ENCODE data around the gene COG5. TPM values are rescaled to one million over a fixed set of nuclear protein-coding genes. Genes with fewer than 3 reads are reported as not detected.

The COG5 gene
- total and polyA plus RNA-seq, 2 of the 8 experiments (the other 6 are each of a cell fraction or from before 2014, with no cell fraction given): 10.5 to 28.1 TPM

GRCh38 chr7:107396081-107396480 lies 167.6 kb downstream of the COG5 start:
- POLR2A ChIA-PET (ENCODE audit: partially characterized antibody): no interaction called here
- TF ChIP-seq NANOG (IDR thresholded peaks at IDR 0.05; ENCODE audit: insufficient read depth, low read depth, low read length, poor library complexity, severe bottlenecking) (no peak), TAF7 (optimal IDR thresholded peaks at IDR 0.05; ENCODE audit: borderline replicate concordance, low read depth, low read length) (no peak), RXRA (IDR thresholded peaks at IDR 0.05; ENCODE audit: insufficient read depth, low read depth, low read length) (no peak), TCF12 (IDR thresholded peaks at IDR 0.05; ENCODE audit: low read depth, low read length) (no peak), RFX5 (IDR thresholded peaks at IDR 0.05; ENCODE audit: borderline replicate concordance, low read depth, low read length) (no peak), KDM5A (IDR thresholded peaks at IDR 0.05; ENCODE audit: low read length) (no peak), ZNF274 (IDR thresholded peaks at IDR 0.05; ENCODE audit: borderline replicate concordance, extremely low read depth, low read length) (no peak), SAP30 (IDR thresholded peaks at IDR 0.05; ENCODE audit: insufficient read depth, insufficient replicate concordance, low read length) (no peak), CTCF (IDR thresholded peaks at IDR 0.05; ENCODE audit: control extremely low read depth in 1 of 3, insufficient read depth in 1 of 3, low read depth in 1 of 3, low read length in 3 of 3) (no peak), POLR2A (IDR thresholded peaks at IDR 0.05; ENCODE audit: control extremely low read depth in 1 of 2, low read depth in 2 of 2, low read length in 2 of 2) (no peak), CHD2 (IDR thresholded peaks at IDR 0.05; ENCODE audit: low read length) (no peak), SIX5 (IDR thresholded peaks at IDR 0.05; ENCODE audit: low read depth, low read length) (no peak)

More at GRCh38 chr7:107396081-107396480, 167.6 kb downstream of the COG5 start:
- no peak overlapping the region for H2BK20ac ChIP-seq (ENCODE audit: low read length)
- no peaks in the 10 kb centered on the region; a peak in 1 of 8 replicates for H3K36me3 ChIP-seq (ENCODE audit: control insufficient read depth in 2 of 4, insufficient read depth in 4 of 4, low read length in 3 of 4)
- H3K27ac ChIP-seq (ENCODE audit: low read depth, low read length): no peak overlapping the region
- no peak overlapping the region for H4K5ac ChIP-seq (ENCODE audit: insufficient read length, low read depth, low read length)
- no peak overlapping the region for H3K4ac ChIP-seq (replicated peaks; ENCODE audit: insufficient read length, low read depth, low read length)
- H3K23ac ChIP-seq (ENCODE audit: insufficient read length): no peak overlapping the region
- H2BK120ac ChIP-seq (replicated peaks; ENCODE audit: low read depth, low read length): no peak overlapping the region
- H3K9ac ChIP-seq (replicated peaks in 1 of 4; ENCODE audit: extremely low read depth in 1 of 4, low read depth in 3 of 4, low read length in 3 of 4): no peak overlapping the region
- H2BK15ac ChIP-seq (ENCODE audit: low read length): no peak overlapping the region
- CTCF ChIA-PET (ENCODE audit: partially characterized antibody): interaction anchor here (1.2 to 2.0 kb wide), 2 partner anchors 10 to 483 kb away, joined by 3 to 8 read pairs; no protein-coding TSS in a partner anchor
- H4K20me1 ChIP-seq (replicated peaks in 1 of 2; ENCODE audit: control insufficient read depth in 1 of 2, insufficient read depth in 2 of 2, low read length in 2 of 2): peaks cover 0 to under 1% of the 10 kb centered on the region in 2 experiments
- 83% methylated on average over 1 of the region's 1 CpG; no CpG with 5 or more reads in 1 of the 2 experiments for WGBS, 2 experiments (ENCODE audit: extremely low coverage in 1 of 2, insufficient coverage in 1 of 2, insufficient read length in 1 of 2, insufficient replicate concordance in 2 of 2, low coverage in 1 of 2, low lambda C conversion rate in 2 of 2, missing lambda C conversion rate in 1 of 2)
- H3K79me1 ChIP-seq (ENCODE audit: low read depth, low read length): no peaks in the 10 kb centered on the region
- H3K23me2 ChIP-seq (ENCODE audit: low read depth, low read length): no peaks in the 10 kb centered on the region
- H3K27me3 ChIP-seq (replicated peaks in 1 of 4; ENCODE audit: control insufficient read depth in 3 of 4, extremely low read depth in 1 of 4, insufficient read depth in 3 of 4, low read length in 3 of 4): no peaks in the 10 kb centered on the region
- no peak overlapping the region for H2BK12ac ChIP-seq (ENCODE audit: low read depth, low read length)
- no peak overlapping the region for H4K8ac ChIP-seq (ENCODE audit: extremely low read depth, insufficient read depth, low read length)
- H3K18ac ChIP-seq (ENCODE audit: extremely low read depth, low read length): no peak overlapping the region
- no peak for DNase-seq (ENCODE audit: low read depth in 1 of 2, low spot score in 2 of 2)
- peaks cover under 1 to 3% (median under 1%) of the 10 kb centered on the region in 4 experiments; a peak in 4 of 7 replicates for H3K4me1 ChIP-seq (replicated peaks in 1 of 4; ENCODE audit: control insufficient read depth in 3 of 4, insufficient read depth in 4 of 4, low read length in 3 of 4)
- H3K4me3 ChIP-seq (ENCODE audit: extremely low read depth in 1 of 4, insufficient read depth in 2 of 4, low read depth in 3 of 4, low read length in 4 of 4): no peak overlapping the region
- H3K79me2 ChIP-seq (ENCODE audit: control insufficient read depth in 1 of 2, insufficient read depth in 2 of 2, low read length in 2 of 2): no peaks in the 10 kb centered on the region
- no peak overlapping the region for H2BK5ac ChIP-seq (ENCODE audit: low read depth, low read length)
- H3K14ac ChIP-seq (ENCODE audit: insufficient read length): no peak overlapping the region
- no peaks in the 10 kb centered on the region for H3K9me3 ChIP-seq (ENCODE audit: insufficient read depth in 2 of 2, low read depth in 1 of 2, low read length in 1 of 2)
- no peak overlapping the region for H3K4me2 ChIP-seq (ENCODE audit: insufficient read depth in 1 of 2, low read depth in 2 of 2, low read length in 2 of 2)
- no peak overlapping the region for H2AFZ ChIP-seq (ENCODE audit: low read length)
- H2AK5ac ChIP-seq (ENCODE audit: low read depth, low read length): no peak overlapping the region
- FAIRE-seq: no peak
- H3K56ac ChIP-seq (replicated peaks; ENCODE audit: insufficient read length, low read depth, low read length): no peak overlapping the region
- no peak overlapping the region for H4K91ac ChIP-seq (replicated peaks; ENCODE audit: insufficient read length, low read length)
